ENCODE data around the gene LRIG1.

DNA sequence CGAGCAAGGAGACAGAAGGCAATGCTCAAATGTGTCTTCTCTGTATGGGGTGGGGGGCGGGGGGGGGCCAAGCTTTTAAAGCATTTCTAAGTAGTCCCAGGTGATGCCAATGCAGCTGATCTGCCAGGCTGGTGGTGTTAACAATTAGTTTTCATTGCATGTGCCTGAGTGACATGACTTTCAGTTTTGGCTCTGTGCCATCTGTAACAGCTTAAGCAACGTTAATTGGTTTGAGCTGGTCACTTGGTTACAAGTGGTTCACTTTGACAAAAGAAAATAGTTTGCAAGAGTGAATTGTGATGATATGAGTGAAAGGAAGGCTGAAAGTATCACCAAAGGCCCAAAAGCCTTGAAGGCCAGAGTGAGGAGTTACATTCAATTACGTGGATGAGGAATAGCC is 26.4 kb upstream of the LRIG1 start:
- TF ChIP-seq POLR2A (IDR thresholded peaks at IDR 0.05): no peak
- TF ChIP-seq, protein P1, sequence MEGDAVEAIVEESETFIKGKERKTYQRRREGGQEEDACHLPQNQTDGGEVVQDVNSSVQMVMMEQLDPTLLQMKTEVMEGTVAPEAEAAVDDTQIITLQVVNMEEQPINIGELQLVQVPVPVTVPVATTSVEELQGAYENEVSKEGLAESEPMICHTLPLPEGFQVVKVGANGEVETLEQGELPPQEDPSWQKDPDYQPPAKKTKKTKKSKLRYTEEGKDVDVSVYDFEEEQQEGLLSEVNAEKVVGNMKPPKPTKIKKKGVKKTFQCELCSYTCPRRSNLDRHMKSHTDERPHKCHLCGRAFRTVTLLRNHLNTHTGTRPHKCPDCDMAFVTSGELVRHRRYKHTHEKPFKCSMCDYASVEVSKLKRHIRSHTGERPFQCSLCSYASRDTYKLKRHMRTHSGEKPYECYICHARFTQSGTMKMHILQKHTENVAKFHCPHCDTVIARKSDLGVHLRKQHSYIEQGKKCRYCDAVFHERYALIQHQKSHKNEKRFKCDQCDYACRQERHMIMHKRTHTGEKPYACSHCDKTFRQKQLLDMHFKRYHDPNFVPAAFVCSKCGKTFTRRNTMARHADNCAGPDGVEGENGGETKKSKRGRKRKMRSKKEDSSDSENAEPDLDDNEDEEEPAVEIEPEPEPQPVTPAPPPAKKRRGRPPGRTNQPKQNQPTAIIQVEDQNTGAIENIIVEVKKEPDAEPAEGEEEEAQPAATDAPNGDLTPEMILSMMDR (IDR thresholded peaks at IDR 0.05): no peak

Data from breast epithelium (tissue), 3 donors.